HUES64 (cell line): ENCODE measurements around the gene PRKAR1A.

Source experiments
- H3K27ac ChIP-seq: 2 replicates; pipeline ENCODE4 v1.7.0; 2013; ENCODE audit warnings: low read depth, low read length, inconsistent platforms
- H3K27me3 ChIP-seq: 2 replicates; pipeline ENCODE4 v1.6.1; 2013; ENCODE audit warnings: mild to moderate bottlenecking, low read length; ENCODE audit not compliant: insufficient read depth
- H3K36me3 ChIP-seq: 2 replicates; pipeline ENCODE4 v1.6.1; 2013; ENCODE audit warnings: mild to moderate bottlenecking, low read length; ENCODE audit not compliant: insufficient read depth
- H3K4me1 ChIP-seq: 2 replicates; pipeline ENCODE4 v1.6.1; 2013; ENCODE audit warnings: mild to moderate bottlenecking, low read length, moderate library complexity; ENCODE audit not compliant: insufficient read depth
- H3K4me3 ChIP-seq: 2 replicates; pipeline ENCODE4 v1.5.1; 2013; ENCODE audit warnings: mild to moderate bottlenecking, low read length, moderate library complexity
- H3K9ac ChIP-seq: 2 replicates; pipeline ENCODE4 v1.6.1; 2013; ENCODE audit warnings: mild to moderate bottlenecking, low read depth, low read length
- H3K9me3 ChIP-seq: 2 replicates; pipeline ENCODE4 v1.6.1; 2013; ENCODE audit warnings: low read depth, low read length; ENCODE audit not compliant: insufficient read depth
- WGBS: fragments of 150-250, 120-280 bp; methylation state at CpG from one replicate; pipeline ENCODE4 v1.1.7; 2013; ENCODE audit warnings: missing lambda C conversion rate; 5-methylcytosine and 5-hydroxymethylcytosine counted together

PRKAR1A gene

DNA sequence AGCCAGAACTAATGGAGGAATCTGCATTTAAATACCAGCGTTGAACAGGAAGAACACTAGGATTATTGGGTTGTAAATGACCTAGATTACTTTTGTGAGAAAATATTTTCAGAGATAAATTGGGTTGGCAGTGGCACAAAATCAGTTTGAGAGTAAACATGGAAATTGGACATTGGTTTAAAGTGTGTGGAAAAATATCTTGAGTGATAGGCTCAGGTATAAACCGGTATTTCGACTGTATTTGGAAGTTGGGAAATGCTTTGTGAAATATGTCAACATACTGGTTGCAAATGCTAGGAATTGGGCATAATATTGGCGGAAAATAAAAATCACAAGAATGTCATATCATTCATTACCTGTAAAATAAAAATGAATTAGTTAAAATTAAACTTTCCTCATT, 15.1 kb downstream of the PRKAR1A start:
- H3K27ac ChIP-seq, result no peak overlapping the region
- 90% methylated on average over 3 of the region's 4 CpGs for WGBS
- no peak overlapping the region for H3K4me3 ChIP-seq
- no peak overlapping the region for H3K9ac ChIP-seq
- no peaks in the 10 kb centered on the region for H3K27me3 ChIP-seq
- H3K36me3 ChIP-seq, result peaks cover 100% of the 10 kb centered on the region
- peaks cover 22% of the 10 kb centered on the region for H3K4me1 ChIP-seq
- H3K9me3 ChIP-seq, result no peaks in the 10 kb centered on the region

GRCh38 chr17:68531252-68531651, 19.0 kb downstream of the PRKAR1A start:
- Histone ChIP-seq H3K9ac (no peak overlapping the region), H3K27me3 (no peaks in the 10 kb centered on the region), H3K36me3 (peaks cover 99% of the 10 kb centered on the region), H3K4me1 (peaks cover 22% of the 10 kb centered on the region), H3K4me3 (no peak overlapping the region), H3K27ac (no peak overlapping the region), H3K9me3 (no peaks in the 10 kb centered on the region)
- 92% methylated on average over 4 of the region's 4 CpGs for WGBS

DNA sequence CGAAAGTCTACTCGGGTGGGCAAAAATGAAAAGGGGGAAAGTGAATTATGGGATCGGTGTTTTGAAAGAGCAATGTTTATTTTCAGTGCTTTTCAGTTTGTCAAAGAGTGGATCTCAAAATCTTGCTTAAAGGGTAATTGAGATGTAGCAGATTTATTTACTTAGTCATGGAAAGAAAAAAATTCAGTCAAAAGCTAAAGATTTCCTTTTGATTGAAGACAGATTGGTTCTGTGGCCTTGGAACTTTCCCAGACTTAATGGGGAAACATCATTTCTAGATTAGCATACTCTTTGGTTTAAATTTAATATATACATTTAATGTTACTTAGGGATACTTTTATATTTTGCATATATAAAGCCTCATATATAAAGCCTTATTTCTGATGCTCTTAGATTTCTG, 20.6 kb downstream of the PRKAR1A start:
- H3K9ac ChIP-seq, result no peak overlapping the region
- no peak overlapping the region for H3K4me3 ChIP-seq
- no peaks in the 10 kb centered on the region for H3K9me3 ChIP-seq
- no peak overlapping the region for H3K27ac ChIP-seq
- H3K27me3 ChIP-seq, result no peaks in the 10 kb centered on the region
- 98% methylated on average over 3 of the region's 3 CpGs for WGBS
- peaks cover 98% of the 10 kb centered on the region for H3K36me3 ChIP-seq
- H3K4me1 ChIP-seq, result peaks cover 7% of the 10 kb centered on the region; the same call in 1 of the 2 replicates

DNA sequence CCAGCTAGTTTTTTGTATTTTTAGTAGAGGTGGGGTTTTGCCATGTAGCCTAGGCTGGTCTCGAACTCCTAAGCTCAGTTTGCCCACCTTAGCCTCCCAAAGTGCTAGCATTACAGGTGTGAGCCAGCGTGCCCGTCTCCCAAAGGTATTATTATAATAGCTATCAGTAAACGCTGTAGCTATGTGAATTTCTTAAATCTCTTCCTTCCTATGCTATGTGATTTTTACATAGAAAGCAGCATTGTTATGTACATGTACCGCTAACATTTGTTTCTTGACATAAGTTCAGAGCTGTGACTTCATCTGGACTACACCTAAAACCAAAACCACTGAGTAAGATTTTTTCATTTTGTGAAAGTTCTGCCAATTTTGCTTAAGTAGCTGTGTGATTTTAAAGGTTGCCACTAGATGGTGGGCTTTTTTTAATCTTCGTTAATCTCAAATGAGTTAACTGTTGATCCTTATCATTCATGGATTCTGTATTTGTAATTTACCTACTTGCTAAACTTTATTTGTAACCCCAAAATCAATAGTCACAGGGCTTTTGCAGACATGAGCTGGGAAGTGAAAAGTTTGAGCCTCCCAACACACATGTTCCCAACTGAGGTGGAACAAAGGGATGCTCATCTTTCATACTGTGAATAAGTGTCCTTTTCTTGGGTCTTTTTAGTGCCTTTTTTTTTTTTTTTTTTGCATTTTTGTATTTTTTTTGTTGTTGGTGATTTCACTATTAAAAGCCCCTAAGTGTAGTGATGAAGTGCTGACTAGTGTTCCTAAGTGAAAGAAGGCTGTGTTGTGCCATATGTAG, 21.9 kb downstream of the PRKAR1A start:
- Histone ChIP-seq H3K36me3 (peaks cover 98% of the 10 kb centered on the region), H3K9ac (no peak overlapping the region), H3K4me1 (peaks cover 3% of the 10 kb centered on the region; the same call in 1 of the 2 replicates), H3K4me3 (no peak overlapping the region), H3K9me3 (no peaks in the 10 kb centered on the region), H3K27ac (no peak overlapping the region), H3K27me3 (no peaks in the 10 kb centered on the region)
- WGBS, result 95% methylated on average over 6 of the region's 6 CpGs

DNA sequence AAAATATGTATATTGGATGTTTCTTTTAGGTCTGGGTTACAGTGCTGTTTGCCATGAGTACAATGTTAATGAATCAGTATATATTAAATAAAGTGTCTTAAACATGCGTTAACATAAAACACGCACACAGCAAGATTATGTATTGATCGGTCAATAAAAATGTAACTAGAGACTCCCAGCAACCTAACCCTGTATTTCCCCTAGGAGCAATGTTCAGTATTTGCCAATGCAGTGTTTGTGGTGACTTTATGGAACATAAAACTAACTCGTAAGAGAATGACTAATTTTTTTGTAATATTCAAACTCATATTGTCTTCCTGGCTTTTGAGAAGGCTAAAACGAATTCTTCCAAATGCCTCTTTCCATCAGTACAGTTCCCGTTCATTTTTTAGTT, 22.5 kb downstream of the PRKAR1A start:
- Histone ChIP-seq H3K9ac (no peak overlapping the region), H3K27ac (no peak overlapping the region), H3K4me1 (no peaks in the 10 kb centered on the region), H3K4me3 (no peak overlapping the region), H3K27me3 (no peaks in the 10 kb centered on the region), H3K9me3 (no peaks in the 10 kb centered on the region), H3K36me3 (peaks cover 98% of the 10 kb centered on the region)
- 92% methylated on average over 4 of the region's 6 CpGs for WGBS

GRCh38 chr17:68535922-68536321, 23.7 kb downstream of the PRKAR1A start:
- Histone ChIP-seq H3K4me1 (no peaks in the 10 kb centered on the region), H3K9ac (no peak overlapping the region), H3K36me3 (peaks cover 96% of the 10 kb centered on the region), H3K9me3 (no peaks in the 10 kb centered on the region), H3K27ac (no peak overlapping the region), H3K27me3 (no peaks in the 10 kb centered on the region), H3K4me3 (no peak overlapping the region)
- 92% methylated on average over 3 of the region's 3 CpGs for WGBS

DNA sequence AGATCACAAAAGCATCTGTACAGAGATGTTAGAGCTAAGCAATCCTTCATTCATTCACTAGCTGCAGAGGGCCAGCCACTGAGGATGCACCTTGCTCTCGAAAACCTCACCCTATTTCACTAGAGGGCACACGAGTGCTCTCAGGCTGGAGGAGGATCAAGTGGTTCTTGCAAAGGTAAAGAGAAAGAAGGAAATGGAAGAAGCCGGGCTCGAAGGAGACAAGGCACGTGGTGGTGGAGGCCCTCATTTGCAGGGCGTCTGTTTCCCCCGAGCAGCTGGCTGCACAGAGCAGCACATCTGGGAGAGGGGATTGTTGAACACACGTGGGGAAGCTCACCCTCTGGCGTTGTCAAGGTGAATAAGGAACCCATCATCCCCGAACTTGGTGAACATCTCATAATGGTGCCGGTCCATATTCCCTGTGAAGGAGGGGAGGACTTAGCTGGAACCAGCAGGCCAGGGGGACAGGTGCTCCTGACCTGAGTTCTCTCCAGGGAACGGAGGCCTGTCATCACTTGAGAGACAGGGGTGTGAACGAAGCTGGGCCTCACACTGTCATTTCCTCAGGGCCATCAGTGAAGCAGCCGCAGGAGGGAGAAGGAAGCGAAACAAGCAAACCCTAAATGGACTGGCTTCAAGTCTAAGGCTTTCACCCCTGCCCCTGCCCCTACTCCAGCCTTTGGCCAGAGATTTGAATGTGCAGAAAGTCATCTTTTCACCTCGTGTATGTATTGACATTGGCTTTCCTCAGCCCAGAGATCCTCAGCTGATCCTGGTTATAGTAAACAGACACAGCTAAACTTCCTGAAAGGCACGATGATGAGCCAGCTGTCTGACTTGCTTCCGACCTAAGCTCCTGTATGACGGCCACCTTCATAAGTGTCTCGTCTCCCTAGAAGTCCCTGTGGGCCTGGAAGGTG, 27.6 kb downstream of the PRKAR1A start:
- Histone ChIP-seq H3K9me3 (no peaks in the 10 kb centered on the region), H3K27me3 (no peaks in the 10 kb centered on the region), H3K9ac (no peak overlapping the region), H3K36me3 (peaks cover 74% of the 10 kb centered on the region), H3K4me3 (no peak overlapping the region), H3K27ac (no peak overlapping the region), H3K4me1 (no peaks in the 10 kb centered on the region)
- 91% methylated on average over 20 of the region's 20 CpGs for WGBS

GRCh38 chr17:68540981-68541380, 28.8 kb downstream of the PRKAR1A start:
- H3K4me1 ChIP-seq, result no peaks in the 10 kb centered on the region
- H3K27me3 ChIP-seq, result no peaks in the 10 kb centered on the region
- H3K4me3 ChIP-seq, result no peak overlapping the region
- H3K9ac ChIP-seq, result no peak overlapping the region
- 95% methylated on average over 8 of the region's 8 CpGs for WGBS
- peaks cover 62% of the 10 kb centered on the region for H3K36me3 ChIP-seq
- no peaks in the 10 kb centered on the region for H3K9me3 ChIP-seq
- H3K27ac ChIP-seq, result no peak overlapping the region

DNA sequence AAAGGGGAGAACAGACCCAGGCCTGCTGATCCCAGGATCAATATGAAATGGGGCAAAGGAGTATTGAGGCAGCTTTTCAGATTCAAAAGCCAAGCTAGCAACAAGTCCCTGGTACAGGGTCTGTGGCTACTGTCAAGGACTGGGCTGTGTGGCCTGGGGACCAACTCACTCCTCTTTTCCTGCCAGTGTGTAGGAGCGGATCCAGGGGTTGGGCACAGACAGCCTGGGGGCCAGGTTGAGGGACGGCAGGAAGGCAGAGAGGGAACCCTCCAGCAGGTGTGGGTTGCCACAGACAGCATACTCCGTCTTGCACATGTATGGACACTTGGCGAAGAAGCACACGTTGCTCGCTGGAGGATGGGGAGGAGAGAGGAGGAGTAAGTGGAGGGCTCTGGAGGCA, 29.6 kb downstream of the PRKAR1A start:
- no peak overlapping the region for H3K27ac ChIP-seq
- WGBS, result 95% methylated on average over 6 of the region's 6 CpGs
- no peaks in the 10 kb centered on the region for H3K4me1 ChIP-seq
- H3K9ac ChIP-seq, result no peak overlapping the region
- H3K4me3 ChIP-seq, result no peak overlapping the region
- H3K36me3 ChIP-seq, result peaks cover 54% of the 10 kb centered on the region
- H3K27me3 ChIP-seq, result no peaks in the 10 kb centered on the region
- no peaks in the 10 kb centered on the region for H3K9me3 ChIP-seq

DNA sequence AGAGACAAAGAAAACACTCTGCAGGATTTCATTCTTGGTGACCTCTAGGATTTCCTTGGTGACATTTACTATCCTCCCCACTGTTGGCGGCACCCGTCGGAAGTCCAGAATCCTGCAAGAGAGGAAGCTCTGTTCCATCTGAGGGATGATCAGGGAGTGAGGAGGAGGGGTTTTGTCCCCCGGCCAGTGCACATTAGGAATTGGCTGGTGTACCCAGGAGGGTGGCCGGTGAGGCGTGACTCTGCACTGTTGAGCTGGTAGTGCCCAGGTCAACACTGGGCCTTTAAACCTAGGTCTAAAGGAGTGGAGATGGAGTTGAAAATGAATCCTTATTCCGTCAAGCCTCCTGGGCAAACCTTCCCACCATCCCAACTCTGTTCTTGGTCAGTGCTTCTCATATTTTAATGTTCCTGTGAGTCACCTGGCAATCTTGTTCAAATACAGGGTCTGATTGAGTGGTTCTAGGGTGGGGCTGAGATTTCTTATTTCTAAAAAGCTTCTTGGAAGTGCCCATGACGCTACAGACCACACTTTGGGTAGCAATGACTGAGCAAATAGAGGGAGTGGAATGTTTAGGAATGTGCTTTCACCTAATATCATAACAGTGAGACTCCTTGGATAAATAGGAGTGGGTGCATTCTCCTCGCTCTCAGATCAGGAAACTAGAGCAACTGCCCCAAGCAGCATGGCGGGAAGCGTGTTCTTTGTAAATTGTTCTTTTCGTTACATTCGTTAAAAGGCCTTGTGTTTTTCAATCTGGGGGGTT, 30.7 kb downstream of the PRKAR1A start:
- Histone ChIP-seq H3K9ac (no peak overlapping the region), H3K27me3 (no peaks in the 10 kb centered on the region), H3K27ac (no peak overlapping the region), H3K4me3 (no peak overlapping the region), H3K36me3 (peaks cover 44% of the 10 kb centered on the region), H3K4me1 (no peaks in the 10 kb centered on the region), H3K9me3 (no peaks in the 10 kb centered on the region)
- WGBS, result 95% methylated on average over 12 of the region's 13 CpGs
